ENCODE results near the gene CCL2.

Gene CCL2

GRCh38 chr17:34252444-34253138, 2.5 kb upstream of the CCL2 start:
- TF ChIP-seq REST (IDR thresholded peaks at IDR 0.05; ENCODE audit: insufficient read depth in 1 of 2, low read depth in 2 of 2, low read length in 2 of 2) (0 out of 4 replicates have a peak, but pooled peaks of 1 of the 2 experiments have one; percentile 6), POLR2AphosphoS5 (IDR thresholded peaks at IDR 0.05; ENCODE audit: low read depth, low read length) (no peak), TAF1 (IDR thresholded peaks at IDR 0.05; ENCODE audit: borderline replicate concordance, insufficient read depth, low read length) (no peak), SIN3A (IDR thresholded peaks at IDR 0.05; ENCODE audit: borderline replicate concordance, insufficient read depth, low read length) (0 out of 2 replicates have a peak, but pooled peaks have one; percentile 27), FOXP2 (optimal IDR thresholded peaks at IDR 0.05; ENCODE audit: borderline replicate concordance, extremely low read depth, extremely low read length, insufficient read depth) (no peak)

GRCh38 chr17:34253139-34253525, 2.0 kb upstream of the CCL2 start:
- TF ChIP-seq POLR2AphosphoS5 (IDR thresholded peaks at IDR 0.05; ENCODE audit: low read depth, low read length) = no peak
- TF ChIP-seq SIN3A (IDR thresholded peaks at IDR 0.05; ENCODE audit: borderline replicate concordance, insufficient read depth, low read length) = no peak
- TF ChIP-seq REST (IDR thresholded peaks at IDR 0.05; ENCODE audit: insufficient read depth in 1 of 2, low read depth in 2 of 2, low read length in 2 of 2) = no peak
- no peak for TF ChIP-seq TAF1 (IDR thresholded peaks at IDR 0.05; ENCODE audit: borderline replicate concordance, insufficient read depth, low read length)
- no peak for TF ChIP-seq FOXP2 (optimal IDR thresholded peaks at IDR 0.05; ENCODE audit: borderline replicate concordance, extremely low read depth, extremely low read length, insufficient read depth)

GRCh38 chr17:34254146-34254545, 939 bp upstream of the CCL2 start:
- TF ChIP-seq POLR2AphosphoS5 (IDR thresholded peaks at IDR 0.05; ENCODE audit: low read depth, low read length) = no peak
- TF ChIP-seq SIN3A (IDR thresholded peaks at IDR 0.05; ENCODE audit: borderline replicate concordance, insufficient read depth, low read length) = no peak
- no peak for TF ChIP-seq REST (IDR thresholded peaks at IDR 0.05; ENCODE audit: insufficient read depth in 1 of 2, low read depth in 2 of 2, low read length in 2 of 2)
- TF ChIP-seq FOXP2 (optimal IDR thresholded peaks at IDR 0.05; ENCODE audit: borderline replicate concordance, extremely low read depth, extremely low read length, insufficient read depth) = no peak
- no peak for TF ChIP-seq TAF1 (IDR thresholded peaks at IDR 0.05; ENCODE audit: borderline replicate concordance, insufficient read depth, low read length)

- no peak for TF ChIP-seq TAF1 (IDR thresholded peaks at IDR 0.05; ENCODE audit: borderline replicate concordance, insufficient read depth, low read length)
Measured at GRCh38 chr17:34255381-34255732, 272 bp downstream of the CCL2 start.

GRCh38 chr17:34255841-34256240, 756 bp downstream of the CCL2 start:
- no peak for TF ChIP-seq REST (IDR thresholded peaks at IDR 0.05; ENCODE audit: insufficient read depth in 1 of 2, low read depth in 2 of 2, low read length in 2 of 2)
